GM18526 (cell line): Measurements from ENCODE around the gene SGK2.

Experiments
- POLR2A ChIP-seq: IDR thresholded peaks from 3 replicates; pipeline ENCODE4 v1.6.1; 2011; ENCODE audit not compliant: insufficient read length; ENCODE audit errors: extremely low read depth

SGK2 gene

GRCh38 chr20:43567477-43567876 is 8.7 kb downstream of the SGK2 start:
- no peak for TF ChIP-seq POLR2A

- no peak for TF ChIP-seq POLR2A
These were observed 9.9 kb downstream of the SGK2 start for GRCh38 chr20:43568706-43569105.

GRCh38 chr20:43569282-43569681 is 10.5 kb downstream of the SGK2 start:
- TF ChIP-seq POLR2A, result no peak

GRCh38 chr20:43570496-43570895 is 11.7 kb downstream of the SGK2 start:
- TF ChIP-seq POLR2A, result no peak

GRCh38 chr20:43571310-43571709 is 12.5 kb downstream of the SGK2 start:
- TF ChIP-seq POLR2A, result no peak

- no peak for TF ChIP-seq POLR2A
These were observed 12.9 kb downstream of the SGK2 start for GRCh38 chr20:43571771-43572170.

- no peak for TF ChIP-seq POLR2A
These were observed 14.1 kb downstream of the SGK2 start for GRCh38 chr20:43572891-43573290.

- no peak for TF ChIP-seq POLR2A
These were observed 17.3 kb downstream of the SGK2 start for GRCh38 chr20:43576108-43576507.

- no peak for TF ChIP-seq POLR2A
These were observed 21.3 kb downstream of the SGK2 start for GRCh38 chr20:43579861-43580793.

GRCh38 chr20:43583133-43583864 is 24.5 kb downstream of the SGK2 start:
- TF ChIP-seq POLR2A, result no peak

GRCh38 chr20:43583982-43584432 is 25.2 kb downstream of the SGK2 start:
- no peak for TF ChIP-seq POLR2A

GRCh38 chr20:43584448-43585136 is 25.8 kb downstream of the SGK2 start:
- TF ChIP-seq POLR2A, result no peak

- TF ChIP-seq POLR2A, result no peak
These were observed 27.8 kb downstream of the SGK2 start for GRCh38 chr20:43586641-43587040.

GRCh38 chr20:43590036-43590391 is 31.2 kb downstream of the SGK2 start:
- TF ChIP-seq POLR2A, result no peak
